Fibroblast of the conjunctiva (primary cell): ENCODE results near the gene TMEM121B.

Source experiments
- DNase-seq: peaks from one replicate; pipeline ENCODE4 v3.0.0-alpha.2; 2010; ENCODE audit warnings: low read depth

Gene TMEM121B

GRCh38 chr22:17138513-17138912, 17.4 kb upstream of the TMEM121B start:
- no peak for DNase-seq

GRCh38 chr22:17137861-17138425, 16.8 kb upstream of the TMEM121B start:
- DNase-seq: no peak

- DNase-seq: no peak
These were observed 16.0 kb upstream of the TMEM121B start for GRCh38 chr22:17137170-17137569.

GRCh38 chr22:17135153-17135760, 14.1 kb upstream of the TMEM121B start:
- DNase-seq: no peak

- no peak for DNase-seq
These were observed 12.0 kb upstream of the TMEM121B start for GRCh38 chr22:17133137-17133536.

DNA sequence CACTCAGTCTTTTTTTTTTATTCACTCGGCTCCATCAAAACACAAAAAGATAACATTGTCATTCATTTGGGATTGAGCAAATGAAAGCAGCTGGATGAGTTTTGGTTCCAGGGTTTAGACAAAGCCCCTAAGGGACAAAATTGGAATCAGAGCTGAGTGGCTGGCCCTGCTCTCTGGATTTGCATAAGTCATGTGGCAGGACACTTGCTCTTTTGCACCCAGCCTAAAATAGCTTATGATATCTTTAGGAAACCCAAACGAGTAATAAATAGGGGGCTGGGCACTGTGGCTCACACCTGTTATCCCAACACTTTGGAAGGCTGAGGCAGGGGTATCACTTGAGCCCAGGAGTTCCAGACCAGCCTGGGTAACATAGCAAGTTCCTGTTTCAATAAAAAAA, 11.0 kb upstream of the TMEM121B start:
- no peak for DNase-seq

DNA sequence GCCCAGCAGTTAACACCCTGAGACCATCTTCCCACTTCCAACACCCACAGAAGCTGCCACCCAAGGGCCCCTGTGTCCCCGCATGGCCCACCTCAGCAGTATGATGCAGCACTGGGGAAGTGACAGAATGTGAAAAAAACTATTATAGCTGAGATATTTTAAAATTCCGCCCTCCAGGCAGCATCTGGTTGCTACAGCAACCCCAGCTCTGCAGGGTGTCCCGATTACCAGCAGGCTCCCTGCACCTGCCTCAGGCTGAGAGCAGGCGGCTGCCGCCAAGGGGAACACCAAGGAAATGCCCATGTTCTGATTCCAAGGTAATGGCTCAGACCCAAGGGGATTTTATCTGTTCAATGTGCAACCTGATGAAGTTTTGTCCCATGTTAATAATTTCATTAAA, 10.5 kb upstream of the TMEM121B start:
- DNase-seq: no peak

DNA sequence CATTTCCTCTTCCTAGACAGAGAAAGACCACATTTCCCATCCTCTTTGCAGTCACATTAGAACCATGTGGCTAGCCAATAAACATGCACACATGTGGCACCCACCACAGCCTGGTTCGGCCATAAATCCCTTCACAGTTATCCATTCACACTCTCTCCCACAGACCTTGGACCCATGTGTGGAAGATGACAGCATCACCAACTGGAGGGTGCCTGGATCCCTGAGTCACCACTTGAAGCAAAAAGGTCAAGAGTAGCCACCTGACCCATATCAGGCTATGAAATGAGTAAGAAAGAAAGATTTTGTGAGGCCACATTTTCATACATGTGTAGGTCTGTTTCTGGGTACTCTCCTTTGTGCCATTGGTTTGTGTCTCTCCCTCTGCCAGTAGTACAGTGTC, 9.0 kb upstream of the TMEM121B start:
- DNase-seq: no peak

DNA sequence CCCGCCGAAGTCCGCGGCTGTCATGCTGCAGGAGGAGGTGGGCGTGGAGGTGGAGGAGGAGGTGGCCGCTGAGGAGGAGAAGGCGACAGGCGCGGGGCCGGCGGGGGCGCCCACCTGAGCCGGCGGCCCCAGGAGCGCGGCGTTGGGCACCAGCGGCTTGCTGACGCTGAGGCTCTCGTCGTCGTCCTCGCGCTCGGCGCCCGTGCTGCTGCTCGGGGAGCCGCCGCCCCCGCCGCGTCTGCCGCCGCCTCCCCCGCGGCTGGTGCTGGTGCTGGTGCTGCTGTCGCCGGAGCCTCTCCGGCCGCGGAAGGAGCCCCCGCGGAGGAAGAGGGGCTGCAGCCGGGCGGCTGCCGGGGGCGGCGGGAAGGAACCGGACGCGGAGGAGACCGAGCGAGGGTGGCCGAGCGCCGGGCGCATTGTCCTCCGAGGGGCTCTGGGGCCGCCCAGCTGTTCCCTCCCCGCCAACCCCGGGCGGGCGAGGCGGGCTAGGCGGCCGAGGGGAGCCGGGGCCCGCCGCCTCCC, 388 bp downstream of the TMEM121B start:
- DNase-seq: no peak

DNA sequence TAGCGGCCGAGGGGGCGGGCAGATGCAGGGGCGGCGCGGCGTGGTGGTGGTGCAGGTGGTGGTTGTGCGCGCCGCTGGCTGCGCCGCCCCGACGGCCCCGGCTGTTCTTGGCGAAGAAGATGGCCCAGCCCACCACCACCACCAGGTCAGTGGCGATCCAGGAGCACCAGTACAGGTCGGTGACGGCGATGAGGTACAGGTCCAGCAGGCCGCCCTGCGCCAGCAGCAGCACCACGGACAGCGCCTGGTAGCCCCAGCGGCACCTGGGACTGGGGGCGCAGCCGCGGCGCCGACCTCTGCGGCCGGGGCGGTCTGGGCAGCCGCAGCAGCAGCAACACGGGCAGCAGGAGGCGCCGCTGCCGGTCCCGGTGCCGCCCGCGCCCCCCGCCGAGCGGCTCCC, 879 bp downstream of the TMEM121B start:
- DNase-seq: no peak

DNA sequence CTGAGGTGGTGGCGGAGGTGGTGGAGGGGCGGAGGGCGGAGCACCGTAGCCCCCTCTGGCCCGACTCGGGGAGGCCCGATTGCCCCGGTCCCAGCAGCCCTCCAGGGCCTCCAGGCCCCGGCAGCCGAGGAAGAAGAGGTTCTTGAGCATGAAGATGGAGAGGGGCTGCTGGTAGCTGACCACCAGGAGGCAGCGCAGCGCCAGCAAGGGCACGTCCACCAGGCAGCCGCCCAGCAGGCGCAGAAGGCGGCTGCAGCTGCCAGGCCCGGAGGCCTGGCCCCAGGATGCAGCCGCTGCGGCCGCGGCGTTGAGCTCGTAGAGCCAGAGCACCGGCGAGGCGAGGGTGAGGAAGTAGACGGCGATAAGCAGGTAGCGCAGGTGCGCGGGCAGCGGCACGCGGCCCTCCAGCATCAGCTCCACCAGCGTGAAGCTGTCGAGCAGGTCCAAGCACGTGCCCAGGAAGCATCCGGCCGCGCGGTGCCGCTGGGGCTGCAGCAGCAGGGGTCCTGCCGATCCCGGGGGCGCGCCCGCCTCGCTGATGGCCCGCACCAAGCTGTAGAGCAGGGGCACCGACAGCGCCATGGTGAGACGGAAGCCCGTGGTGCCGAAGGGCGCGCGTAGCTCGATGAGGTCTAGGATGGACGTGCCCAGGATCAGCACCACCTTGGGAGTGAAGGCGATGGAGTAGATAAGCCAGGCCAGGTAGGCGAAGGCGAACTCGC, 1.5 kb downstream of the TMEM121B start:
- no peak for DNase-seq

DNA sequence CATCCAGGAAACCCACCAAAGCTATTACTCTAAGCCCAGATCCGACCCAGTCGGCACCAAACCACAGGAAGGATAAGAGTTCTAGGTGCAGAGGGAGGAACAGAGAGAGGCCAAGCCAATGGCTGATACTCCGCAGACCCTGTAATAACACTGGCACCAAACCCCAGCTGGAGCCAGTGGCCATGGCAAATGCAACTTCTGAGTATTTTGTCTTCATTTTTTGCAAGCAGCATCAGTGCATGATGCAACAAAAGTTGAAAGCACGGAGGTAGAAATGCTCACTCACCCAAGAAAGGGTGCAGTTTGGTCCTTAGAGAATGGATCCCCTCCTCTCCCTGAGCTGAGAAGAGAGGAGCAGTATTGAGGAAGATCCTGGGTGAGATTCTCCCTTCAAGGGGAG, 2.8 kb downstream of the TMEM121B start:
- DNase-seq: no peak

- DNase-seq: no peak
These were observed 3.3 kb downstream of the TMEM121B start for GRCh38 chr22:17117890-17118289.

DNA sequence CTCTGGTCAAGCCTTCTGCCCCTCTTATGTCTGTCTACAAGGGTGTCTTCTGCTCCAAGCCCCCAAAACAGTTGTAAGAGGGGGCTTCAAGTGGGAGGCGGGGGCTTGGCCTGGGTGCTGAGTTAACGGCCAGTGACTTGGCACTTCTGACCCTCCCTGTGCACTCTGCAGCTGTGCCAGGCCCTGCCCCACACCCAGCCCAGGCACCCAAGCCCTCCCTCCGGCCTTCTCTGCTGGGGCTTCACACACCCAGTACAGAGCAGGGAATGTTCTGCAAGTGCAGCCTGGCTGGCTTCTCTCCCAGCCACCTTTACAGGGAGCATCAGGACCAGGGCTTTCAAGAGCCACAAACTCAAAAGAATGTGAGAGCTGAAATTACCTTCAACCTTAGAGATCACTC, 3.8 kb downstream of the TMEM121B start:
- DNase-seq: no peak

DNA sequence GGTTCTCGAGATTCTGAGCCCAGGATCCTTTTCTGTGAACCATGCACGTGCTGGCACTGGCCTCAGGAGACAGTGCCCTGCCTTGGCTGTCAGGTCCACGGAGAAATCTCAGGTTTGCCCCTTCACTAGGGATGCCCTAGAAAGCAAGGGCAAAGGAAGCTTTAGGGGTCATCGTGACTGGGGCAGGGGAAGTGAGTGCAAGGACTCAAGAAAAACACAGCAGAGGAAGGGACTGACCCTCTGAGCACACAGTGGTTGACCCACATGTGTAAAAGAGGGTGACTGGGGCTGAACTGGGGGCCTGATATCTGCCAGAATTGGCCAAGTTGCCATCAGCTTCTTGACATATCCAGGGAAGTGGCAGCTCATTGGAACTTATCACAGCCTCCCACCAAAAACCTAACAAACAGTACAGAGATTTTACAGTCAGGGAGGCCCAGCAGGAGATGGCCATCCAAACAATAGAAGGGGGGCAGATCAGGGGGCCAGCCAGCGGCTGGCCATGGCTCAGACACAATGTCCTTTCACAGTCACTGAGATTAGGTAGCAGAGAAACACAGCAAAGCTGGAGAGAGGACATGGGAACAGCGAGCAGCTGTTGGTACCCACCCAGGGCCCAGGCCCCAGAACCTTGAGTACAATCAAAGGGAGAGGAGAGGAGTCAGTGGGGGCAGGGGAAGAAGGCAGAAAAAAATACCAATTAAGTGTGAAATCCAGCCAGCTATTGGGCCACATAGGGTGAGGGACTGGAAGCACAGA, 4.4 kb downstream of the TMEM121B start:
- no peak for DNase-seq

DNA sequence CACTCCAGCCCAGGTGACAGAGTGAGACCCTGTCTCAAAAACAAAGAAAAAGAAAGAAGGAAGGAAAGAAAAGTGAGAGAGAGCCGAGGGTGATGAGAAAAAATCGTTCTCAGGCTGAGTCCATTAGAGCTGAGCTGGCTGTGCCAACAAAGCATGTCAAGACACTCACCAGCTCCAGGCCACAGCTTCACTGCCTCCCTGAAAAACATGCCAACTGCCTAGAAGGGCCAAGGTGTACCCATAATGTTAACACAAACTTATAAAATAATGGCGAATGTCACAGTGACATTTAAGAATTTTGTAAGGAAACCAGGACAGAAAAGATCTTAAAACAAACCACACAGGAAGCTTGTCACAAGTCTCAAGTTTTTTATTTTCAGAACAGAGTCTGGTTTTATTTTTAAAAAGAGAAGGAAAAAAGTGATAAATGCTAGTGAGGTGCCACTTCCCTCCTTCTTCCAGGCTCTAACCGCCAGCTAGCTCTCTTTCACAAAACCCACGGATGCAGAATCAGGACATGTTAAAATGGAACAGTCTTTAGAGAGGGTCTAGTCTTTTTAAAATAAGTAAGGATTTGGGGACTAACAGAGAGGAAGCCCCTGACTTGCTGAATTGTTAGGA, 5.1 kb downstream of the TMEM121B start:
- no peak for DNase-seq

- DNase-seq: no peak
These were observed 5.9 kb downstream of the TMEM121B start for GRCh38 chr22:17115236-17115635.

- no peak for DNase-seq
These were observed 6.3 kb downstream of the TMEM121B start for GRCh38 chr22:17114898-17115235.

DNA sequence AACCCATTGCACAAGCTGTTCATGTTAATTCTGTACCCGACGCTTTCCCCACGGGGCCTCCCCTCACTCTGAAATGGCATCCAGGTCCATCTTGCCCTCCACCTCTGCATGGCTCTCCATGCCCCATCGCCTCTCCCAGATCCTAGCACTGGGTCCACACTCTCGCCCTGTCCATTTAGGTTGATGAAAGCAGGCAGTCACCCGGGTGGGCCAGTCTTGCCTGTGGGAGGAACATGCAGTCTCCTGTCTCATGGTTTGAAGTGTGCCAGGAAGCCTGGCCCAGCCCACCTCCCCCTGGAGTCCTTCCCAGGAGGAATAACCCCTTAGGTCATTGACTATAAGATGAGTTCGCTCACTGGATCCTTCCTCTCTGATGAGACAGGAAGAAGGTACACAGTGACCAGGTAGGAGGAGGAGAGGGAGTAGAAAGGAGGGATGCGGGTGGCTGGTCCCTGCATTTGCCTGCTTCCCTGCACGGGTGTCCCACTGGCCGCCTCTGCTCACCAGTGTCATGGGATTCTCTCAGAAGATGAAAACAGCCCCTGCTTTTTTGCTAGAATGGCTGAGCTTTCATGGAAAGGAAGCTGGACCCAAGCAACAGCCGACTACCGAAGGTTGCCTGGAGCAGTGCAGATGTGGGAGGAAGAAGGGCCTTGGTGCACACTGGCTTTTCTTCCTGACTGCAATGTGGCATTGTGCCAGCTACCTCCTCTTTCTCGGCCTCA, 6.8 kb downstream of the TMEM121B start:
- DNase-seq: no peak

- DNase-seq: no peak
These were observed 7.6 kb downstream of the TMEM121B start for GRCh38 chr22:17113600-17113999.

DNA sequence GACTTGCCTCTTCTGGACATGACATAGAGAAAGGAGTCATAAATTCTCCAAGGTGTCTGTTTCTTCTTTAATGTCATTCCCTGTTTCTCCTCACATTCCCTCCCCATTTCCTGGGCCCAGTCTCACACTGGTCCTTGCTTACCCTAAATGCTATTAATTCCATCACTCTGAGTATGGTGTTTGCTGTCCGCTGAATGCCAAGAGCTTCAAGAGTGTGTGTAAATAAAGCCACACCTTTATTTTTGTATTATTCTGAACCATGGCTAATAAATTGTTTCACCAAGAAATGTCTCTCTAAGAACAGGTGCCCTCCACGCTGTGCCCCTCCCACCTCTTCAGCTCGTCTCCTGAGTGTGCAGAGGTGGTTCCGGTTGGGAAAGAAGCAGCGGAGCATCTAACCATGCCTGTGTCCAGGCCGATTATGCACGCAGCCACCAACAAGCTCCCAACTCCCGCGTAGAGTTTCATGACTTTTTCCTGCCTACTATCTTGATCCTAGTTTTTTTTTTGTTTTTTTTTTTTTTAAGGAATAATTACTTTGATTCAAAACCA, 8.6 kb downstream of the TMEM121B start:
- DNase-seq: no peak
